Measurements from ENCODE around the gene LACRT.
"Not testable (repeated sequence)": the region's sequence is repeated elsewhere in the genome, so short reads cannot be mapped to it uniquely, and the experiment has no call there.

LACRT gene, protein sequence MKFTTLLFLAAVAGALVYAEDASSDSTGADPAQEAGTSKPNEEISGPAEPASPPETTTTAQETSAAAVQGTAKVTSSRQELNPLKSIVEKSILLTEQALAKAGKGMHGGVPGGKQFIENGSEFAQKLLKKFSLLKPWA

DNA sequence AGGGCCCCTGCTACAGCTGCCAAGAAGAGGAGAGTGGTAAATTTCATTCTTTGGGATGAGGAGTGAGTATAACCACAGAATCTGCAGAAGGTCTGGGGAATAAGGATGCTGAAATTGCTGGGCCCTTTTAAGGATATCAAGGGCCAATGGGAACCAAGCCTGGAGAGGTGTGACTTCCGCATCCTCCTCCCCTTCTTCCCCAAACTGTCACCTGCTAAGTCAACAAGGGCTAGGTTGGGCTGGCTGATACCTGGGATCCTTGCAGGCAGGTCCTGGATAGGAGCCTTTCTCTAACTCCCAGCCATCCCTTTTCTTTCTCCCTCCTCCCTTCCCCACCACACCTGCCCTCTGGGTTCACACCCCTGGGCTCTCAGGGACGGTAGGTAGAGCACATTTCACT is at the start of gene LACRT:
LACRT (minus strand) TSS at position 101 of the 400 bp plus-strand sequence; CDS start at position 47, 54 bp downstream.
- no peak for DNase-seq

DNA sequence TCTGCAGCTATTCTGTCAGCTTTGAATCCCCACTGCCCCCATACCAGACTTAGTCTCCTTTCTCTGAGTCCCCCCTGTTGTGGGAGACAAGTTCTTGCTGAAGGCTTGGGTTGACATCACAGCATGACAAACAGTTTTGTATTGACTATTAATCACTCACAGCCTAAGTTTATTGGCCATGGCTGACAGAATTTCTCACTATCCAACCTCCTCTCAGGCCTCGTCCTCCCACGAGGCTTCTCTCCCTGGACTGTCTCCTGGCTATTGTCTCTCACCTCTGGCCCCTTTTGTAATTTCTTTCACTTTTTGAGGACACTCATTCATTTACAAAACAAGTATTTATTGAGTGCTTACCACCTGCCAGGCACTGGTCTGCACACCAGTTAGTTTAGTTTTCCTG is 48.7 kb upstream of the LACRT start:
- DNase-seq, result no peak

DNA sequence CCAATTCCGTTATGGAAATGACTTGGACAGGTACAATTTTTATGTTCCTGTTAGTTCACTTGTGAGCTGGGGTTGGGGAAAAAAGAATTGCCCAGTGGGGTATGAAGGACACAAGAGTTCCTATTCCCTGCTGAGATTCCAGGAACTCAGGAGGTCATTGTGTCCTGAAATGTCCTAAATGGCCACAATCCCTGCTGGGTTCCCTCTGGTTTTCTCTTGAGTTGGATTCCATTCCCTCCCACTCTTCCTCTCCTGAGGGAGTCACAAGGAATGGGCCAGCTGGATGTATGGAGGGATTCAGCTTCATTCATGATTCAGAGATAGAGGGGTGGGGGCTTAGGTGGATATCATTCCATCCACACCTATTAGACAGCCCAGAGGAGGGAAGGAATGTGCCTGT is 48.0 kb upstream of the LACRT start:
- DNase-seq, result no peak

DNA sequence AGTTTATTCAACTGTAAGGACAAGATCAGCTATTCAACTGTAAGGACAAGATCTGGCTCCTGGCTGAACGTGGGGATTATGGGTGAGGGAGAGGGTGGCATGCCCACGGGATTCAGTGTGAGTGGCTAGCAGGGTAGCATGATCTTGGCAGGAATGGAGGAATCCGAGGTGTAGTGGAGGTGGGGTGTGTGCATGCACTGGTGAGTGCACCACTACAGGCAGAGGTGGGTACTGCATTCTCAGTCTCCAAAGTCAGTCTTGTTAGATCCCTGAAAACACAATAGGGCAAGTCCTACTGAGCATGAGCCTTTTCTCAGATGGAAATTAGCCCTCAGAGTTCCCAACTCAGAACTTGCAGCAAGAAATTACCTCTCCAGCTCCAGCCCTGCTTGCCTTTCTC is 45.7 kb upstream of the LACRT start:
- DNase-seq, result no peak

DNA sequence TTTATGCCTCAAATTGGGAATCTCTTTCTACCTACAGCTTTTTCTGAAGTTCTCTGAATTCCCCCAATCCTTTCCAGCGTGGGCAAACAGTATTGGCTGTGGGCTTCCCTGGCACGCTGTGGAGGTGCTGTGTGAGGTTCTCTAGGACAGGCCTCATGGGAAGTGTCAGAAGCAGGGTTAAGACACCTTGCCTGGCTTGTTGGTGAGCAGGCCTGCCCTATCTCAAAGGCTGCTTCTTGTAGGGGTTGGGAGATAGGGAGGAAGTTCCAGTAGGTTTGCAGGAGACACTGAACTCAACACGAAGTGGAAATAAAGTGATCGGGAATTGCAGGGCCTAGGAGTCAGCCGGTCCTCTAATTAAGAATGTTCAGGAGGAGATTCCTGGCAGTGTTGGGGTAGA is 43.4 kb upstream of the LACRT start:
- no peak for DNase-seq

DNA sequence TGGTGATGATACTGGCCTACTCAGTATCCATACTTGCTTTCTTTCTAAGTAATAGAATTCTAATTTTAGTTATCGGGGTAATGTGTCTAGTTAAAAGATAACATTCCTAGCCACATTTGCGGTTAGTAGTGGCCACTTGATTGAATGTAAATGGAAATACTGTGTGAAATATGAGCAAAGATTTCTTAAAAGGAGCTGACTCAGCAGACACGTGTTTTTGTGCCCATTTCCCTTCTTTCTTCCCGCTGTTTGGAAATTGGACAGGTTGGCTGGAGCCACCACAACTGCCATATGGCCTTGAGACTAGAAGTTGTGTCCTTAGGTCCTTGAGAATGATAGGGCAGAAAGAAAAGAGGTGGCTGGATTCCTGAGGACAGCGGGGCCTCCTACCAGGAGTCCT is 33.2 kb upstream of the LACRT start:
- no peak for DNase-seq

DNA sequence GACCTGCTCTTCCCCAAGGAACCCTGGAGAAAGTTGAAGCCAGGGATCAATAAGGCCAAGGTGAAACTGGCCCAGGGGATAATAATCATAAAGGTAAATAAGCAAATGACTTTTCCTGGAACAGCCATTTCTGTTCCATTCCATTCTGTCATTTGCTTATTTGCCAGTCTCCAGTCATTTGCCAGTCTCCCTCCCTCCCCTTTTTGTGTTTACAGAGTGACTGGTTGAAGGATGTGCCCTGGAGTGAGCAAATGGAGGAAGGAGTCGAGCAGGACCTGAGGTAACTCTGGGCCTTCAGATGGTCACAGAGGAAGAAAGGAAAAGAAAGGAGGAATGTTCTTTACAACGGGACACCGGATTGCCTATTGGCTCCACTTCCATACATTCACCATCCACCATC is 31.3 kb upstream of the LACRT start:
- no peak for DNase-seq

DNA sequence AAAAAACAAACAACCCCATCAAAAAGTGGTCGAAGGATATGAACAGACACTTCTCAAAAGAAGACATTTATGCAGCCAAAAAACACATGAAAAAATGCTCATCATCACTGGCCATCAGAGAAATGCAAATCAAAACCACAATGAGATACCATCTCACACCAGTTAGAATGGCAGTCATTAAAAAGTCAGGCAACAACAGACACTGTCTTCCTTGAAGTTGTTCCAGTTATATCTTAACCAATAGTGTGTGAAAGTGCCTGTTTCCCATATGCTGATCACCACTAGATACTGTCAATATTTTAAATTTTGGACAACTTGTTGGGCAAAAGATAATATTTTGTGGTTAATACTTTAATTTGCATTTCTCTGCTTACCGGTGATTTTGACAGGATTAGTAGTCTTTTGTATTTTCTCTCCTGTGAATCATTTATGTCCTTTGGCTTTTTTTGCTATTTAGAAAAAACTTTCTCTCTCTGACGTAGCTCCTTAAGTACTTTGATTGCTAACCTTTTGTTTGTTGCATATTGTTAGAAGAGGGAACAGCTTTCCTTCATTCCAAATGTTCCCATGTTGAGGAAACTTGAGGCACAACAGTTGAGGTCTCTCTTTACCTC is 30.4 kb upstream of the LACRT start:
- not testable (repeated sequence) for DNase-seq

DNA sequence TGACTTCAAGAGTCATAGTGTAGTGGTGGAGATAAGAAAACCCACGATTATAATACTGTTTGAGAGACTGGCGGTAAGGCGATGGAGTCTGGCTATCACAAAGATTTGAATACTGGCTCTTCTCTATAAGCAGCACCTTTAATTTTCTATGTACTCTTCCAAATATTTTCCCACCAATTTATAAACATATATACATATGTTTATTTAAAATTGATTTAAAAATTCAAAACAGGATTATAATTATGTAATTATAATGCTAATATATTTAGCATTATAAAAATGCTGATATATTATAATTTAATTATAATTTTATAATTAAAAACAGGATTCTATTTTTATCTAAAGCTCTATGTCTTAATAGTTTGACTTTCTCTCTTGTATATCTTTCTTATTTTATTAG is 28.9 kb upstream of the LACRT start:
- no peak for DNase-seq

DNA sequence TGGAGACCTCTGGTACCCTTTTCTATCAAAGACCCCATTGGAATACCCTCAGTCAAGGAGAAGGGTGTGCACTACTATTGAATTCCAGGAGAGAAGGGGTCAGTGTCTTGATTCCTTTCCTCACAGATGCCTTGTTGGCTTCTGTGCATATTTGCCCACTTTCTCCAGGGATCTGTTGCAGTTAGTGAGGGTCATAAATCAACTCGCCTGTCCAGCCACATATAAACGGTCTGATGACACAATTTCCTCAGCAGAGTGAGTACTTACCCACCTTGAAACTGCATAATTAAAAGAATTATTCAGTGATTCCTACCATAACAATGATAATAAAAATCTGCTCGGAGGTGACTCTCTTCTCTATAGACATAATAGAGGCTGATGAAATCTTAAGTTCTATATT is 27.3 kb upstream of the LACRT start:
- DNase-seq, result no peak

DNA sequence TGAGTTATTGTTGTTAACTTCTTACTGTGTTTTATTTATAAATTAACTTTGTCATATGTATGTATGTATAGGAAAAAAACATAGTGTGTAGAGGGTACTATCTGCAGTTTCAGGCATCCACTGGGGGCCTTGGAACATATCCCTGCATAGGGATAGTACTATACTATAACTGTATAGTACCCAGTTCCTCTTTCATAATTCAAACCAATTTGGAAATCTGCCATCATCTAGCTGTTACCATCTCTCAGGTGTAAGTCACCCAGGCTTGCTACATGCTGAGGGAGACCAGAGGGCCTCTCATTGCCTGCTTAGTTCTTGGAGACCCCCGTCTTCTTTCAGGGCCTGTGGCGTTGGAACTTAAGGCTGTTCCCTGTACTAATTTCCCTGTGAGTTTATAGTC is 26.4 kb upstream of the LACRT start:
- DNase-seq, result no peak

DNA sequence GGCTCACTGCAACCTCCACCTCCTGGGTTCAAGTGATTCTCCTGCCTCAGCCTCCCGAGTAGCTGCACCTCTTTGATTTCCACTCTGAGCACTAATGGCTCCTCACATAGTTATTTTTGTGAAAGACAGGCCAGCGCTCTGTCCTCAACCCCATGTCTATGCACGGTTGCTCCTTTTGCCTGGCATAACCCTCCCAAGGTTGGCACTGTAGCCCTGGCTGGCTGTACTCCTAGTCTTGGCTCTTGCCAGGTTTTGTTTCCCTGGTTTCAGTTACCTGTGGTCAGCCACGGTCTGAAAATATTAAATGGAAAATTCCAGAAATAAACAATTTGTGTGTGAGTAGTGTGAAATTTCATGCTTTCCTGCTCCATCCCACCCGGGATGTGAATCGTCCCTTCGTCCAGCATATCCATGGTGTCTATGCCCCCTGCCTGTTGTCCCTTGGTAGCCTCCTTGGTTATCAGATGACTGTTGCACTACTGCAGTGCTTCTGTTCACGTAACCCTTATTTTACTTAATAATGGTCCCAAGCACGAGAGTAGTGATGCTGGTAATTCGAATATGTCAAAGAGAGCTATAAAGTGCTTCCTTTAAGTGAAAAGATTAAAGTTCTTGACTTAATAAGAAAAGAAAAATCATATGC is 25.7 kb upstream of the LACRT start:
- DNase-seq, result no peak

DNA sequence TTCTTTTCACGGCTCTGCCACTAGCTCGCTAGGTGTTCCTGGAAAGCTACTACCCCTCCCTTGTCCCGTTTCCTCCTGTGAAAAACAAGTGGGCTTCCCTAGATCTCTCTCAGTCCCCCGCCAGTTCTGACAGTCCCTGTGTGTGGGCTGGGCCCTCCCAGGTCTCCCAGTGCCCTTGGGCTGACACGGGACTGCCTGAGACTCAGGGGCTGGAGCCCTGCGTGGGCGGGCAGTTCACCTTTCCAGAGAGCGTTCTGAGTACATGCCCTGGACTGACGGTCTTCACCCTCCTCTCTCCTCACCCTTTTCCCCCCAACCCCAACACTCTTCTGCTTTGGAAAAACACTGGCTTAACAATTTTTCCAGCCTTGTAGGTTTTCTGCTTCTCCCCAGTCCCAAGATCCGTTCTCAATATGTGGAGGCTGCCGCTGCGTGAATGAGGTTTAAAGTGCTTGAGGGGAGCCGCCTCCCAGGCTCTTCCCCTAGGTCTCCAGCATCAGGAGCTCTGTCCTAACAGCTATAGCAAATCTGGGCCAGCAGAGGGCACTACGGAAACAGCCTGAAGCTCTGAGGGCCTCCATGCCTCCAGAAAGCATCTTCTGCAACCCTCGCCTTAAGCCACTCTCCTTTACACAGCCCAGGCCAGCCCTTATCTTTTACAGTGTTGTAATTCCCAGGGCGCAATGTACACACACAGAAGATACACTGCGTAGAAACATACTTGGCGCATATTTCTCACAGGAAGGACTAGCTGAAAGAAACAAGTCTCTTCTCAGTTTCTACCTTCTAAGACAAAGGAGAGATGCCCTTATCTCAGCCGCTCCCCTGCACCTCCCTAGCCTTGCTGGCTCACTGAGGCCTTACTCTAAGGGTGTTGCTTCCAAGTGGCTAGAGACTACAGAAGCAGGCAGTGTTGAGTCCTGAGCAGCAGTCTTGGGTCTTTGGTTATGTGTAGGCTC is 23.9 kb upstream of the LACRT start:
- DNase-seq, result no peak

DNA sequence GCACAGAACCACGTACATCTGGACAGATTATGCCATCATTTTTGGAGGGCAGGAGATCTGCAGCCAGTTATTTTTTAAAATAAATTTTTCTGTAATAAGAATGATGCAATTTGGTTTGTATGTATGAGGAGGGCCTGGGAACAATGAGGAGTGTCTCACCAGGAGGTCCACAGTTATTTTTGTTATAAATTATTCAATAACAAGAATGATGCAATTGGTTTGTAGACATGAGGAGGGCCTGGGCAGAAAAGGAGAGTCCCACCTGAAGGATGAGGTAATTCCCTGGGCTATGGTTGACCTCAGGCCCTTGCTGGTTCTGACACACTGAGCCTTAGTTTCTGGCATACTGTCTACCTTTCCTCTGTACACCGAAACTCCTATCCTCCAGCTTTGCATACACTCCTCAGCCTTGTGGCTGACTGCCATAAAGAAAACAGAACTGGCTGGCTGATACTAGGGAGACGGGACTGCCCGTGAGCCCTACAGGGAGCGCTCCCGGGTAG is 22.5 kb upstream of the LACRT start:
- no peak for DNase-seq

DNA sequence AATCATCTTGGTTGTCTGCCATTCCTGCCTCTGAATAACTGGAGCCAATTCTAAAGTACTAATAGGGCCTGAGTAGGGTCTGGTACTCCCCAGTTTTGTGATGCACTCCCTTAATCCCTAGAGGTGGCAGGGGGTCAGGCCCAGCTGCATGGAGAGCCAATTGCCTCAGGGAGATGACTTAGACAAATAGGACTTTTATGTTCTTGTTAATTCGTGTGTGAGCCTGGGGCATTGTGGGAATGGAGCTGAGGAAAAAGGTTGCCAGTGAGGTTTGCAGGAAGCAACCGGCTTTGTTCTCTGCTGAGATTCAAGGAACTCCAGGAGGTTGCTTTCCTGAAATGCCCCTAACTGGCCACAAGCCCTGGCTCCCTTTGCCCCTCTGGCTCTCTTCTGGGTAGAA is 20.2 kb upstream of the LACRT start:
- no peak for DNase-seq

DNA sequence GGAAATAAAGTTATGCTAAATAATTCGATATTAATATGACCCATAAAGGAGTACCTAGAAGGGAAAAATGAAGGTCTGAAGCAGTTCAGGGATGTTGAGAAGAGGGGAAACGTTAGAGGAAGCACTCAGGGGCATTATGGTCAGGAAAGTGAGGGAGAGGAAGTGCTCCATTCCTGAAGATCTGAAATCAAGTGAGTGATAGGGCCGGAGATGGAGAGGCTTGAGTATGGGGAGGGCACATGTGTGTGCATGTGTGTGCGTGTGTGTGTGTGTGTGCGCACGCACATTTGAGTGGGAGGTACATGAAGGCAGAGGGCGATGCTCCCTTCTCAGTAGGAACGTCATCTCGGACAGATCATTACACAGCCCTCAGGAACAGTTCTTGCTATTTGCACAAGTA is 18.3 kb upstream of the LACRT start:
- DNase-seq, result no peak

DNA sequence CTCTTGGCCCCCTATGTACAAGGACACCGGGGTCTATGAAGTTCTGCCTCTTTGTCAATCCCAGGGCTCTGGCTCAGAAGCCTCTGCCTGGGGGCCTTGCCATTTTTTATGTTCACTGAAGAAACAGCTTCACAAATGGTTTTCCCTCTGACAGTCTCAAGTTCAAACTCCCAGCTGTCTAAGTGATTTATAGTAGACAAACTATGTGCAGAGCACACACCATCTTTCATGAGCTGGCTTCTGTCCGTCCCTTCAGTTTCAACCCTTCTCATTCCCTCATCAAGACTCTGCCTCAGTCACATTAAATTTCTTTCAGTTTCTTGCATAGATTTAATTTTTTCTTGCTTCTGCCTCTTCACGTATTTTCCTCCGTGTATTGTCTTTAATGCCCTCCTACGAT is 16.2 kb upstream of the LACRT start:
- DNase-seq, result no peak

DNA sequence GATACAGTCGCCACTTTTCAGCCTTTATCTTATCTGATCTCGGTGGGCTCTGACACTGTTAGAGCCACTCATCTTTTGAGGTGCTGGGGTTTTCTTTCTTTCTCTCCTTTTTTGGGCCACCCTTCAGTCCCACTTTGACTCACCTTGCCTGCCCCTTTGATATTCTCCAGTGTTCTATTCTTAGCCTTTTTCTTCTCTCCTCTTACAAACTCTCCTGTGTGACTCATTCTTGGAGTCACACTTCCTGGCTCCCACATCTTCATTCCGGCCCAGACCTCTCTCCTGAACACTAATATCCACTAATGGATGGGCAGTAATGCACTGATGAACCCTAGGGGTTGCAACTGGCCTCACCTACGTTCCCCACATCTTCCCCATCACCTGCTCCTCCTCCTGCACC is 15.7 kb upstream of the LACRT start:
- no peak for DNase-seq

DNA sequence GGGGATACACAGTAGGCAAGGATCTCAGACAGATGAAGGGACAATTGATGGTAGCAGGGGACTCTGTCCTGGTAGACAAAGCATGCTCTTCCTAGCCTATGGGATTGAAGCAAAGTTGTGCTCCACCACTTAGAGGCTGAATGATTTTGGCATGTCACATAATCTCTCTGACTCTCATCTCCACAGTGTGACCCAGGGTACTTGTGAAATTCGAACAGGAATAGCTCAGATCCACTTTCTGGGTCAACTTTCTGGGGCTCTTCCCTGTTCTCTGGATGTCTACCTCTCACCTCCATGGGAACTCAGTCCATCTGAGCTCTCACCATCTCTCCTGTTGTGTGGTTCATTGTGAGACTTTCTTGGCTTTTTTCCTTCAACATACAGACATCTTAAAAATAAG is 15.1 kb upstream of the LACRT start:
- no peak for DNase-seq

DNA sequence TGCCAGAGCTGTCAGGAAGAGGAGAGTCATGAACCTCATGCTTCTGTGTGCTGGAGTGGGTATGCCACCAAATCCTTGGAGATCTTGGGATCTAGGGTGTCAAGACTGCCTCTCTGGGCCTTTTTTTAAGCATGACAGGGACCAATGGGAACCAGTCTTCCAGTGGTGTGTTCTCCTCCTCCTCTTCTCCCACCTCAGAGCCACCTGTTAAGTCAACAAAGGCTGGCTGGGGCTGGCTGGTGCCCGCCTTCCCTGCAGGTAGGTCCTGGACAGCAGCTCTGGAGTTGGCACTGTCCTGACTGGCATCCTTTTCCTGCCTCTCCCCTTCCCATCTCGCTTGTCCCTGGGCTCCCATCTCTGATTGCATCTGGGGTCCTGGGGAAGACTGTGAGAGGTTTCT is 13.6 kb upstream of the LACRT start, which contains the start of gene DCD:
DCD (minus strand) TSS at position 101 of the 400 bp plus-strand sequence; CDS start at position 39, 62 bp downstream.
- DNase-seq, result no peak

DNA sequence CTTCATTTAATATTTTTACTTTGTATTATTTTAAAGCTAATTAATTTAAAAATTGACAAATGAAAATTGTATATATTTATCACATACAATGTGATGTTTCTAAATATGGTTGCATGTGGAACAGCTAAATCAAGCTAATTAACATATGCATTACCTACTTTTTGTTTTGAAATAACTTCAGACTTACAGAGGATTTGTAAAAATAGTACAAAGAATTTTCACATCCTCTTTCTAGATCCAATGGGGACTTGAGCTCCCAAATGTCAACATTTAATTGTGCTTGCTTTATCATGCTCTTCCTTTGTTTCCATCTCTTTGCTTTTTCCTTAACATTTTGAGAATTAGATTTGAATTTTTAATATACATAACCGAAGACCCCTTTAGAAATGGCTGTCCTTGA is 6.9 kb upstream of the LACRT start:
- no peak for DNase-seq

DNA sequence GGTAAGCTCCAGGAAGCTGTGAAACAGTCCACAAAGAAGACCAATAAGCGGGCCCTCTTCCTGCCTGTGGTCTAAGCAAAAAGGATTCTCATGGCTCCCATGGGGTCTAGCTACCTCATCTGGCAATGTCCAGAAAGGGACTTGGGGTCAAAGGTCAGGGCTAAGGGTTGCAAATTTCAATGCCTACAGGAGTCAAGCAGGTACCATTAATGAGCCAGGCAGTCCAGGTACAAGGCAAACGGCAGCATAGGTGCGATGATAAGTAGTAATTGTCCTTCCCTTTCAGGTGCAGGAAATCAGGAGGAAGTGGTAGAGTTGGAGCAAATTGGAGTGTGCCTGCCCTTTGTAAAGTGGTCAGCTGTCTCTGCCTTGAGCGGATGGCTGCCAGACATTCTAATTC is 6.4 kb upstream of the LACRT start:
- DNase-seq, result no peak

DNA sequence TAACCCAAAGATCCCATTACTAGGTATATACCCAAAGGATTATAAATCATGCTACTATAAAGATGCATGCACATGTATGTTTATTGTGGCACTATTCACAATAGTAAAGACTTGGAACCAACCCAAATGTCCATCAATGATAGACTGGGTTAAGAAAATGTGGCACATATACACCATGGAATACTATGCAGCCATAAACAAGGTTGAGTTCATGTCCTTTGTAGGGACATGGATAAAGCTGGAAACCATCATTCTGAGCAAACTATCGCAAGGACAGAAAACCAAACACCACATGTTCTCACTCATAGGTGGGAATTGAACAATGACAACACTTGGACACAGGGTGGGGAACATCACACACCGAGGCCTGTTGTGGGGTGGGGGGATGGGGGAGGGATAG is 4.4 kb upstream of the LACRT start:
- not testable (repeated sequence) for DNase-seq

Data from GDM1 (cell line).